PFSK-1 (cell line): Measurements from ENCODE around the gene DNAH11.

ENCODE experiments used
- FOXP2 ChIP-seq: optimal IDR thresholded peaks from 2 replicates; pipeline ENCODE3; 2011; ENCODE audit warnings: borderline replicate concordance, control low read depth, inconsistent platforms; ENCODE audit not compliant: insufficient read depth; ENCODE audit errors: extremely low read length, extremely low read depth
- POLR2AphosphoS5 ChIP-seq: IDR thresholded peaks from 2 replicates; pipeline ENCODE4 v1.6.1; 2012; ENCODE audit warnings: low read depth, mild to moderate bottlenecking, control low read depth, low read length, moderate library complexity
- REST ChIP-seq, 2 experiments: IDR thresholded peaks; 2 replicates each; pipeline versions ENCODE4 v1.6.1 to v1.8.0; 2011 to 2012; ENCODE audit warnings: low read depth in 2 of 2, low read length in 2 of 2, control low read depth in 1 of 2, inconsistent platforms in 1 of 2, mild to moderate bottlenecking in 1 of 2, moderate library complexity in 1 of 2; ENCODE audit not compliant: insufficient read depth in 1 of 2
- SIN3A ChIP-seq: IDR thresholded peaks from 2 replicates; pipeline ENCODE4 v1.6.1; 2012; ENCODE audit warnings: mild to moderate bottlenecking, low read length, moderate library complexity, borderline replicate concordance; ENCODE audit not compliant: insufficient read depth
- TAF1 ChIP-seq: IDR thresholded peaks from 2 replicates; pipeline ENCODE4 v1.6.1; 2012; ENCODE audit warnings: low read length, control low read depth, borderline replicate concordance; ENCODE audit not compliant: insufficient read depth

The DNAH11 gene

GRCh38 chr7:21579341-21580072 is 36.7 kb downstream of the DNAH11 start:
- no peak for TF ChIP-seq SIN3A
- no peak for TF ChIP-seq TAF1
- TF ChIP-seq REST (IDR thresholded peaks at IDR 0.05; ENCODE audit: insufficient read depth in 1 of 2, low read depth in 2 of 2, low read length in 2 of 2): no peak
- TF ChIP-seq FOXP2: no peak
- no peak for TF ChIP-seq POLR2AphosphoS5

GRCh38 chr7:21580073-21580521 is 37.3 kb downstream of the DNAH11 start:
- TF ChIP-seq TAF1: no peak

- TF ChIP-seq POLR2AphosphoS5 (no peak), TAF1 (no peak), SIN3A (no peak), FOXP2 (no peak), REST (IDR thresholded peaks at IDR 0.05; ENCODE audit: insufficient read depth in 1 of 2, low read depth in 2 of 2, low read length in 2 of 2) (no peak)
Measured at GRCh38 chr7:21585070-21585724, 42.4 kb downstream of the DNAH11 start.

- no peak for TF ChIP-seq FOXP2
- TF ChIP-seq POLR2AphosphoS5: no peak
- no peak for TF ChIP-seq TAF1
- TF ChIP-seq REST (IDR thresholded peaks at IDR 0.05; ENCODE audit: insufficient read depth in 1 of 2, low read depth in 2 of 2, low read length in 2 of 2): no peak
- no peak for TF ChIP-seq SIN3A
Measured at GRCh38 chr7:21587139-21587784, 44.4 kb downstream of the DNAH11 start.

- TF ChIP-seq POLR2AphosphoS5 (no peak), TAF1 (no peak), REST (IDR thresholded peaks at IDR 0.05; ENCODE audit: insufficient read depth in 1 of 2, low read depth in 2 of 2, low read length in 2 of 2) (no peak), FOXP2 (no peak), SIN3A (no peak)
Measured at GRCh38 chr7:21596801-21597200, 54.0 kb downstream of the DNAH11 start.
